Prostate gland (tissue), 2 donors: ENCODE measurements around the gene MRPS9.

Experiments
- POLR2A ChIP-seq: fragments of 450-650 bp; IDR thresholded peaks from one replicate; pipeline ENCODE4 v1.6.1; 2016; ENCODE audit warnings: antibody characterized with exemption, mild to moderate bottlenecking
- POLR2AphosphoS5 ChIP-seq: sonication (generic); formaldehyde crosslinking; IDR thresholded peaks from one replicate; pipeline ENCODE4 v1.6.1; 2017; ENCODE audit warnings: antibody characterized with exemption
- TF ChIP-seq, protein P1 (sequence below), 4 experiments: fragments of 200-600 bp in 2 of 4; fragments of 450-650 bp in 2 of 4; sonication (generic) in 2 of 4; IDR thresholded peaks; 1 replicate in 3 of 4; 2 replicates in 1 of 4; pipeline ENCODE4 v1.5.1; 2016 to 2019; ENCODE audit warnings: antibody characterized with exemption in 4 of 4, mild to moderate bottlenecking in 2 of 4, moderate library complexity in 2 of 4

DNA sequence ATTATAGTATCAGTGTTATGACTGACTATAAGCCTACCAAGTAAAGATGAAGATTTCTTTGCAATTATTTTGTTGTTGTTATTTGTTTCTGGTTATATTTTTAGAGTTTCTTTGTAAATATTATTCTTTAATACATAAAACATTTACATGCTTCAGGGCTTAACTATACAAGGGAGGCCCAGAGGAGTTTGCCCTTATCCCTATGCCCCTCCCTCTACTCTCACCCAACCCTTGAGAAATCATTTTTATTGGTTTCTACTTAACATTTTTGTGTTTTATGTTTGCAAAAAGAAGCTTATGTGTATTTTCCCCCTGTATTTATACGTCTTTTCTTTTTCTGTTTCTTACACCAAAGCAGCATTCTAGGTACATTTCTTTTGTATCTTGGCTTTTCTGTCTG lies 30.5 kb downstream of the MRPS9 start:
- TF ChIP-seq, protein P1, sequence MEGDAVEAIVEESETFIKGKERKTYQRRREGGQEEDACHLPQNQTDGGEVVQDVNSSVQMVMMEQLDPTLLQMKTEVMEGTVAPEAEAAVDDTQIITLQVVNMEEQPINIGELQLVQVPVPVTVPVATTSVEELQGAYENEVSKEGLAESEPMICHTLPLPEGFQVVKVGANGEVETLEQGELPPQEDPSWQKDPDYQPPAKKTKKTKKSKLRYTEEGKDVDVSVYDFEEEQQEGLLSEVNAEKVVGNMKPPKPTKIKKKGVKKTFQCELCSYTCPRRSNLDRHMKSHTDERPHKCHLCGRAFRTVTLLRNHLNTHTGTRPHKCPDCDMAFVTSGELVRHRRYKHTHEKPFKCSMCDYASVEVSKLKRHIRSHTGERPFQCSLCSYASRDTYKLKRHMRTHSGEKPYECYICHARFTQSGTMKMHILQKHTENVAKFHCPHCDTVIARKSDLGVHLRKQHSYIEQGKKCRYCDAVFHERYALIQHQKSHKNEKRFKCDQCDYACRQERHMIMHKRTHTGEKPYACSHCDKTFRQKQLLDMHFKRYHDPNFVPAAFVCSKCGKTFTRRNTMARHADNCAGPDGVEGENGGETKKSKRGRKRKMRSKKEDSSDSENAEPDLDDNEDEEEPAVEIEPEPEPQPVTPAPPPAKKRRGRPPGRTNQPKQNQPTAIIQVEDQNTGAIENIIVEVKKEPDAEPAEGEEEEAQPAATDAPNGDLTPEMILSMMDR (IDR thresholded peaks at IDR 0.05): no peak
- TF ChIP-seq POLR2A (no peak), POLR2AphosphoS5 (no peak)
